Panc1 (cell line): ENCODE measurements around the gene TEK.

Source experiments
- POLR2AphosphoS5 ChIP-seq: IDR thresholded peaks from 2 replicates; pipeline ENCODE4 v1.6.1; 2012; ENCODE audit warnings: mild to moderate bottlenecking, low read depth, low read length, moderate library complexity
- SIN3A ChIP-seq: IDR thresholded peaks from 2 replicates; pipeline ENCODE4 v1.6.1; 2012; ENCODE audit warnings: low read depth, mild to moderate bottlenecking, low read length, moderate library complexity, borderline replicate concordance; ENCODE audit not compliant: insufficient read depth
- TCF7L2 ChIP-seq: IDR thresholded peaks from 2 replicates; pipeline ENCODE4 v1.6.1; 2011; ENCODE audit warnings: mild to moderate bottlenecking, low read depth, low read length, inconsistent platforms
- TF ChIP-seq, protein P1 (sequence below): fragments of 450-650 bp; IDR thresholded peaks from 2 replicates; pipeline ENCODE4 v1.5.1; 2017; ENCODE audit warnings: mild to moderate bottlenecking

DNA sequence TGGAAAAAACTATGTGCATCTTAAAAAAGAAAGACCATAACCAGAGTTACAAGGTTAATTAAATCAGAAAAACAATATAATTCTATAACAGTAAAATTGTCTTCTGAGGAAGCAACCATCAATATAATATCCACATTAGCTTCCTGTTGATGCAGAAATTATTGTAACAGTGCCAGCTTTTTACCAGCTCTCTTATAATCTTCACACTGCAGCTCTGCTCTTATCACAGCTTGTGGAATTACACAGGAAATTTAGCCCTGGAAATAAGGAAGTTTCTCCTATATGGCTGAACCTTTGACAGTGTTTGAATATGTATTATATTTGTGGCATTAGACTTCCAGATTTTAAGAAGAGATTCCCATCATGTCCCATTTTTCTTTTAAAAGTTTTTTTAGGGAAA lies 49.1 kb upstream of the TEK start:
- TF ChIP-seq, protein P1, sequence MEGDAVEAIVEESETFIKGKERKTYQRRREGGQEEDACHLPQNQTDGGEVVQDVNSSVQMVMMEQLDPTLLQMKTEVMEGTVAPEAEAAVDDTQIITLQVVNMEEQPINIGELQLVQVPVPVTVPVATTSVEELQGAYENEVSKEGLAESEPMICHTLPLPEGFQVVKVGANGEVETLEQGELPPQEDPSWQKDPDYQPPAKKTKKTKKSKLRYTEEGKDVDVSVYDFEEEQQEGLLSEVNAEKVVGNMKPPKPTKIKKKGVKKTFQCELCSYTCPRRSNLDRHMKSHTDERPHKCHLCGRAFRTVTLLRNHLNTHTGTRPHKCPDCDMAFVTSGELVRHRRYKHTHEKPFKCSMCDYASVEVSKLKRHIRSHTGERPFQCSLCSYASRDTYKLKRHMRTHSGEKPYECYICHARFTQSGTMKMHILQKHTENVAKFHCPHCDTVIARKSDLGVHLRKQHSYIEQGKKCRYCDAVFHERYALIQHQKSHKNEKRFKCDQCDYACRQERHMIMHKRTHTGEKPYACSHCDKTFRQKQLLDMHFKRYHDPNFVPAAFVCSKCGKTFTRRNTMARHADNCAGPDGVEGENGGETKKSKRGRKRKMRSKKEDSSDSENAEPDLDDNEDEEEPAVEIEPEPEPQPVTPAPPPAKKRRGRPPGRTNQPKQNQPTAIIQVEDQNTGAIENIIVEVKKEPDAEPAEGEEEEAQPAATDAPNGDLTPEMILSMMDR: no peak
- no peak for TF ChIP-seq POLR2AphosphoS5
- TF ChIP-seq TCF7L2: no peak
- TF ChIP-seq SIN3A: no peak
